ENCODE measurements around the gene TNFAIP8L3.
"Not testable (repeated sequence)": the region's sequence is repeated elsewhere in the genome, so short reads cannot be mapped to it uniquely, and the experiment has no call there.

The TNFAIP8L3 gene

DNA sequence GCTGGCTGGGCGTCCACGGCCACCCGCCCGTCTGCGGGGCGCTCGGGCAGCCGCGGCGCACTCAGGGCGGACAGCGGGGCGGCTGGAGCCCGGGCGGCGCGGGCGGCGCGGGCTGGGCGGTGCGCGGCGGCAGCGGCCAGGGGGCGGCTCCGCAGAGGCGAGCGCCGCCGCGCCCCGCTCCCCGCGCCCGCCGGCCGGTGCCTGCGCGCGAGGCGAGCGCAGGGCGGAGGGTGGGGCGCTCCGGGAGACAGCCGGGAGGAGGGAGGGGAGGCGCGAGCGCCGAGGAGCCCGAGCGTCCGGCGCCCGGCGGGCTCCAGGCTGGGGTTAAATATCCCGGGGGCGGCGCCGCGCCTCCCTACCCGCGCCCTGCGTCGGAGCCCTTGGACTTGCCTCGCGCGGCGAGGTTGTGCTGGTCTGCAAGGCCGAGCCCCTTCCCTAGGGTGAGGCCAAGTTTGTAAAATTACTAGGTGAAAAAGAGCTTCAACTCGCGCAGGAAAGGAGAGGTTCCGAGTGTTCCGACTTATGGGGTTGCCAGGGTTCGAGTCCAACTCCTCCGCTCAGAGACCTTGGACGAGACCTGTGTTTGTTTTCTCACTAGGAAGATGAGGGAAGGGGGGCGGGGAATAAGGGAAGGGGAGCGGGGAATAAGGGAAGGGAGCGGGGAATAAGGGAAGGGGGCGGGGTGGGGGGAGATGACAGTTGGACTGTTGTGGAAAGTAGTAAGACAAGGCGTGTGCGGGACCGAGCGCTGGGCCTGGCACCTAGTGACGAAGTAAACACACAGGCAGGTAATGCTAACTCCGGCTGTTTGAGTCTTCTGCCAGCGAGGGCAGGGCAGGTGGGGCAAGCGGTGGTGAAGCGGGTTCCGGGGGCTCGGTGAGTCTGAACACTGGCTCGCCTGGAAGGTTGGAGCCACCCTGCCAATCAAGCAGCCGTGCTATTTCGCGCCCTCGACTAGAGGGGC lies at the start of gene TNFAIP8L3:
Gene TNFAIP8L3 (minus strand): TSS at position 301 of the 964 bp plus-strand sequence. CDS start 311 bp downstream, outside the sequence.
- H3K4me3 ChIP-seq (ENCODE audit: low read length) = peak within 1 kb of the TSS; percentile 35
- H3K9me3 ChIP-seq (ENCODE audit: low read length) = no peaks in the 10 kb centered on the region
- peaks cover 10% of the 10 kb centered on the region for H3K4me1 ChIP-seq (ENCODE audit: insufficient read depth, low read length)
- H3K27me3 ChIP-seq (ENCODE audit: insufficient read depth, low read length) = peaks cover 74% of the 10 kb centered on the region
- peak within 1 kb of the TSS; percentile 62 for H2AFZ ChIP-seq (ENCODE audit: low read depth, low read length)
- H3K36me3 ChIP-seq (ENCODE audit: insufficient read depth, low read length) = no peaks in the 10 kb centered on the region

DNA sequence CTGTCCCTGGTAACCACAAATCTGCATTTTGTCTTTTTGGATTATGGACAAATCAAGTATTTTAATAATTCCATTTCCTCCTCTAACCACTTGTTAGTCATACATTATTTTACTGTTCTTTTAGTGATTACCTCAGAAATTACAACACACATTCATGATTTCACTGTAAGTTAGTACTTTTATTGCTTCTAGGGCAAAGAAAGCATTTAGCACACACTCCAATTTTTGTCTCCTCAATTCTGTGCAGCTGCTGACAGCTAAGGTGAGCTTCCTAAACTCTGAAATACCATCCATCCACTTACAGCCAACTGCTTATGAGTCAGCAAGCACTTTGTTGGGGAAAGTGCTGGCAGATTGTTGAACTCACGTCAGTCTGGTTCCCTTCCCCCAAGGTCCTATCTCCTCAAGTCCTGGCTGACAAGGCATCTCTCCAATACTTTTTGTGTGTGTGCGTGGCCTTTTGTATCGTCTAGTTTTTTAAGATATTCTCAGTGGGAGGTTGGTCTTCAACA lies 49.4 kb upstream of the TNFAIP8L3 start:
- no peak overlapping the region for H2AFZ ChIP-seq (ENCODE audit: low read depth, low read length)
- no peak overlapping the region for H3K4me3 ChIP-seq (ENCODE audit: low read length)
- no peaks in the 10 kb centered on the region for H3K9me3 ChIP-seq (ENCODE audit: low read length)

DNA sequence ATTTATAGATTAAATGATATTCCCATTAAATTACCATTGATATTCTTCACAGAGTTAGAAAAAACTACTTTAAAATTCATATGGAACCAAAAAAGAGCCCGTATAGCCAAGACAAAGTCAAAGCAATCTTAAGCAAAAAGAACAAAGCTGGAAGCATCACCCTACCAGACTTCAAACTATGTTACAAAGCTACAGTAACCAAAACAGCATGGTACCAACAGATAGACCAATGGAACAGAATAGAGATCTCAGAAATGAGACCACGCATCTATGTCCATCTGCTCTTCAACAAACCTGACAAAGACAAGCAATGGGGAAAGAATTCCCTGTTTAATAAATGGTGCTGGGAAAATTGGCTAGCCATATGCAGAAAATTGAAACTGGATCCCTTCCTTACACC lies 45.6 kb upstream of the TNFAIP8L3 start:
- H3K4me3 ChIP-seq (ENCODE audit: low read length); H2AFZ ChIP-seq (ENCODE audit: low read depth, low read length); H3K36me3 ChIP-seq (ENCODE audit: insufficient read depth, low read length); H3K4me1 ChIP-seq (ENCODE audit: insufficient read depth, low read length); H3K27me3 ChIP-seq (ENCODE audit: insufficient read depth, low read length); H3K9me3 ChIP-seq (ENCODE audit: low read length): not testable (repeated sequence)

More for the DNA sequence above, 49.4 kb upstream of the TNFAIP8L3 start:
- Histone ChIP-seq H3K27me3 (ENCODE audit: insufficient read depth, low read length) (no peaks in the 10 kb centered on the region), H3K4me1 (ENCODE audit: insufficient read depth, low read length) (no peaks in the 10 kb centered on the region), H3K36me3 (ENCODE audit: insufficient read depth, low read length) (no peaks in the 10 kb centered on the region)

DNA sequence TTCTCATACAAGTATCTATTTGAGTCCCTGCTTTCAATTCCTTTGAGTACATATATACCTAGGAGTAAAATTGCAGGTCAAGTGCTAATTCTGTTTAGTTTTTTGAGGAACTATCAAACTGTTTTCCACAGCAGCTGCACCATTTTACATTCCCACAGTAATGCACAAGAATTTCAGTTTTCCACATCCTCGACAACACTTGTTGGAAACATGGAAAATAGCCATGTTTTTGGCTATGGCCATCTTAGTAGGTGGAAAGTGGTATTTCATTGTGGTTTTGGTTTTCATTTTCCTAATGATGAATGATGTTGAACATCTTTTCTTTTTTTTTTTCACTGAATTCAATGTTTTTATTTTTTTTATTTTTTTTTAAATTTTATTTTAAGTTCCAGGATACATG lies 44.4 kb upstream of the TNFAIP8L3 start:
- no peaks in the 10 kb centered on the region for H3K4me1 ChIP-seq (ENCODE audit: insufficient read depth, low read length)
- no peaks in the 10 kb centered on the region for H3K27me3 ChIP-seq (ENCODE audit: insufficient read depth, low read length)
- H3K36me3 ChIP-seq (ENCODE audit: insufficient read depth, low read length) = no peaks in the 10 kb centered on the region
- H2AFZ ChIP-seq (ENCODE audit: low read depth, low read length) = no peak overlapping the region
- H3K4me3 ChIP-seq (ENCODE audit: low read length) = no peak overlapping the region
- no peaks in the 10 kb centered on the region for H3K9me3 ChIP-seq (ENCODE audit: low read length)

DNA sequence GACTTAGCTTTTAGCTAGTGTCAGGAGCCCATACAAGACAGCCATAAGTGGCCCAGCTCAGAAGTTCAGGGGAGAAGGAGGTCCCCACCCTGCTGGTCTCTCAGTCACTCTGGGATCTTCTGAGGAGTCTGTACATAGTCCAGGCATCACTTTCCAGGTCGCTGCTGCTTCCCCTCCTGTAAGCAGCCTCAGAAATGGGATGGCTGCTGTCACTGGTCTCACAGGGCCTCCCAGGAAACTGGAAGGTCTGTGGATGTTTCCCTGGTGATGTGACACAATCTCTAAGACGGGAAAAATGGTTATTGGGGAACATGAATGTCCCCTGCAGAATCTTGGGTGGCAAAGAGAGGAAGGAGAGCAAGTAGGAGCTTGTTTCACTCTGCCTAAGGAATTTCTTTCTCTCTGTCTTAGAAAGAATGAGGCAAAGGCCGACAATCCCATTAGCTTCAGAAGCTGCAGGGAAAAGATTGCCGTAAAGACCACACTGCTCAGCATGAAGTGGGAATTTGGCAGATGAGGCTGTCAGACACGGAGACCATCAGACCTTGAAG lies 43.2 kb upstream of the TNFAIP8L3 start:
- H3K36me3 ChIP-seq (ENCODE audit: insufficient read depth, low read length) = no peaks in the 10 kb centered on the region
- no peak overlapping the region for H3K4me3 ChIP-seq (ENCODE audit: low read length)
- no peak overlapping the region for H2AFZ ChIP-seq (ENCODE audit: low read depth, low read length)
- H3K27me3 ChIP-seq (ENCODE audit: insufficient read depth, low read length) = no peaks in the 10 kb centered on the region
- no peaks in the 10 kb centered on the region for H3K4me1 ChIP-seq (ENCODE audit: insufficient read depth, low read length)
- no peaks in the 10 kb centered on the region for H3K9me3 ChIP-seq (ENCODE audit: low read length)

DNA sequence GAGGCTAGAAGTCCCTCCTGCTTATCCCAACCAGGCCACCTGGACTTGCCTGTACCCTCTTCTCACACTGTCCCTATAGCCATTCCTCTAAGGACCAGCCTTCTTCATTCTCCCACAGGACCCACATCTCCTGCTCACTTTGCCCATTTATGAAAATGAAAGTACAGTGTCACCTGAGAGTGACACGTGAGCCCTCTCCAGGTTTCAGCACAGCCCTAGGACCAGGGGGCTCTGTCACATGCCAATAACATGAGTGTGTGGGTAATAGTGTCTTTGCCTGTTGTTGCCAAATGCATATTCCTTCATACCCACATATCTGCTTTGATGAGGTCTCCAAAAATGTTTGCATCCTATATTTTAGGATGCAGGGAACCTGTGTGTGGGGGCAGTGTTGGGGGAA lies 42.3 kb upstream of the TNFAIP8L3 start:
- H3K4me3 ChIP-seq (ENCODE audit: low read length) = no peak overlapping the region

DNA sequence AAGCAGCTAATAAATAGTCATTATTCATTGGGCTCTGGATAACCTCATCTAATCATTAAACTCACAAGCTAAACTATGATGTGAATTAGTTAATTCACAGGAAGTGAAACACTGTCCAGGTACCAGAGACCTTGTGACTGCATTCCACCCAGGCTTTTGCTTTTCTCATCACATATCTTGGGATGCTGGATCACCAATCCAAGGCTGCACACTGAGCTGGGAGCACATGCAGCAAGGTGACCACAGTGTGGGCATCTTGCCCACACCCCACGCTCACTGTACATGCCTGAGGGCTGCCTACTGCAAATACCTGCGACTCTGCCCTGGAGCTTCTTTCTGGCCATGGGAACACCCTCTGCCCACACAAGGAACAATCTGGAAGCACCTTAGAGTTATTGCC lies 40.6 kb upstream of the TNFAIP8L3 start:
- Histone ChIP-seq H3K4me1 (ENCODE audit: insufficient read depth, low read length) (no peaks in the 10 kb centered on the region), H3K4me3 (ENCODE audit: low read length) (no peak overlapping the region), H2AFZ (ENCODE audit: low read depth, low read length) (no peak overlapping the region), H3K27me3 (ENCODE audit: insufficient read depth, low read length) (no peaks in the 10 kb centered on the region), H3K36me3 (ENCODE audit: insufficient read depth, low read length) (no peaks in the 10 kb centered on the region), H3K9me3 (ENCODE audit: low read length) (no peaks in the 10 kb centered on the region)

More for the DNA sequence above, 42.3 kb upstream of the TNFAIP8L3 start:
- H2AFZ ChIP-seq (ENCODE audit: low read depth, low read length) = no peak overlapping the region
- no peaks in the 10 kb centered on the region for H3K36me3 ChIP-seq (ENCODE audit: insufficient read depth, low read length)
- H3K9me3 ChIP-seq (ENCODE audit: low read length) = no peaks in the 10 kb centered on the region
- H3K27me3 ChIP-seq (ENCODE audit: insufficient read depth, low read length) = no peaks in the 10 kb centered on the region
- no peaks in the 10 kb centered on the region for H3K4me1 ChIP-seq (ENCODE audit: insufficient read depth, low read length)

DNA sequence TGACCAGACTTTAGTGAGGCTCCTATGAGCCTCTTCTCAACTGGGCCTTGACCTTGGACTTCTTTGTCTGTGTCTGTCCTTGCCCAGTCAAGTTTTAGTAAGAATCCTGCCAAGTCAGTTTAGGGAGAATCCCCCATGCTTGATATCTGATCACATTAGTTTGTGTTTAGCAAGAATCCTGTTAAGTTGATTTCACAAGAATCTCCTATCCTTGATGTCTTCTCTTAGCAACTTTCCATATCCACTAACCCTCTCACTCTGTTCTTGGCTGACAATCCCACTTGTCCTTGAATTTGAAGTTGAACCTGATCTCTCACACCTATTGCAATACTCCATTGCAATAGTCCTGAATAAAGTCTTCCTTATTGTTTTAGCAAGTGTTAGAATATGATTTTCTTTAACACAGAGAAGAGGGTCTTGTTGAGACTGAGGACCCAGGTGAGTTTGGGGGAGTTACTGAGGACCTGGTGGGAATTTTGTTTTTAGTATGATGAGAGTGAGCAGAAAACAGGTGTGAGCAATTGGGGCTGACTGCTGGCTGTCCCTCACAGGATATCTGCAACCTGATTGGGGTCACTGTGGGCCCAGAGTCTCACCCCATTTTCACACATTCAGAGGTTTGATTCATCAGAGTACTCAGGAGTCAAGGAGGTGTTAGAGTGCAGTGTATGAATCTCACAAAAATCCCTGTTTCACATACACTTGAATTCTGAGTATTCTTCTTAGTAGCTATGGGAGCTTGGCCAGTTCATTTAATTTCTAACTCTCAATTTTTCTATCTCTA lies 39.9 kb upstream of the TNFAIP8L3 start:
- H3K36me3 ChIP-seq (ENCODE audit: insufficient read depth, low read length) = no peaks in the 10 kb centered on the region
- no peaks in the 10 kb centered on the region for H3K9me3 ChIP-seq (ENCODE audit: low read length)
- H3K4me3 ChIP-seq (ENCODE audit: low read length) = no peak overlapping the region
- no peak overlapping the region for H2AFZ ChIP-seq (ENCODE audit: low read depth, low read length)
- no peaks in the 10 kb centered on the region for H3K4me1 ChIP-seq (ENCODE audit: insufficient read depth, low read length)
- H3K27me3 ChIP-seq (ENCODE audit: insufficient read depth, low read length) = no peaks in the 10 kb centered on the region

DNA sequence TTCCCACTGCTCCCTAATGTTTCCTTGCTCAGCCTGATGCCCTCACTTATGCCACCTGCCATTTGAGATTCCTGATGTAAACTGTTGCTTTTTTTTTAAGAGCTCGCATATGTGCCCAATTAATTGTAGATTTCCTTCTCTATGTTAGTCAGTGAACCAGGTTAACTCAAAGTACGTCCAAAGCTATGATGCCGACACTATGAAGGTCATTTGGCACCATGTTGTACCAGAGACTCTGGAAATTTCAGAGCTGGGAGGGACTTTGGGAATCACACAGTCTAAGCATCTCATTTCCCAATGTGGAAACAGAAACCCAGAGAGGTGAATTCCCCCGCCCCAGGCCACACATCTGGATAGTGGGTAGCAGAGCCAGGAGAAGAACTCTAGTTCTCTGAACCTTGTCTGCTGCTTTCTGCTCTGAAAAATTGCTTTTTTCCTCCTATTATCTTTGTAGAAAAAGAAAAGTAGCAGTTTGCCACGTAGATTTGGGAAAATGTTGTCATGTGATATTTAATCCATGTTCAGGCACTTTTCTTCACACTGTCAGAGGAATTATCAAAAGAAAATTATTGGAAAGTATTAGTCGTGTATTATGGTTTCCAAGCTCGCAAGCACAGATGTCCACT lies 38.5 kb upstream of the TNFAIP8L3 start:
- H3K36me3 ChIP-seq (ENCODE audit: insufficient read depth, low read length) = no peaks in the 10 kb centered on the region
- H2AFZ ChIP-seq (ENCODE audit: low read depth, low read length) = no peak overlapping the region
- no peaks in the 10 kb centered on the region for H3K4me1 ChIP-seq (ENCODE audit: insufficient read depth, low read length)
- H3K27me3 ChIP-seq (ENCODE audit: insufficient read depth, low read length) = no peaks in the 10 kb centered on the region
- H3K4me3 ChIP-seq (ENCODE audit: low read length) = no peak overlapping the region
- no peaks in the 10 kb centered on the region for H3K9me3 ChIP-seq (ENCODE audit: low read length)

DNA sequence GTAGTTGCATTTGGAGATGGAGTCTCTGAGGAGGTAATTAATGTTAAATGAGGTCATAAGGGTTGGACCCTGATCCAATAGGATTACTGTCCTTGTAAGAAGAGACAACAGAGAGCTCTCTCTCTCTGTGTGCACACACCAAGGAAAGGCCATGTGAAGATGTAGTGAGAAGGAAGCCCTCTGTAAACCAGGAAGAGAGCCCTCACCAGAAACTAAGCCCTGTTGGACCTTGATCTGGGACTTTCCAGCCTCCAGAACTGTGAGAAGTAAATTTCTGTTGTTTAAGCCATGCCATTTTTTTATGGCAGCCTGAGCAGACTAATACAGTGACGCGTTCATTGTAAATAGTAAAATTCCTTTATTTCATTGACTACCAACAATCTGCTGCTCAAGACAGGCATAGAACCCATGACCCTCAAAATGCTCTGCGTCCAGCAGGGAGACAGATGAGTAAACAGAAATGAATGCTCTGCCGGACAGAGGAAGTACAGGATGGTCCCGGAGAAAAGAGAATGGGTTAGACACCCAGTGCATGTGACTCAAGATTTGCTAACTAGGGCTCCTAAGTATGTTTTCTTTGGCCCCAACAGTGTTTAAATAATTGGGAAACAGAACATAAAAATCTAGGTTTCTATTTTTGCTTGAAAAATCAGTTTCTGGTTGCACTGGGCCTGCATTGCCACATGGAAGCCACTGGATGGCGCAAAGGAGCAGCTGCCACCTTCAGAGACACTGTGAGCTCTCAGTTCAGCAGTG lies 37.9 kb upstream of the TNFAIP8L3 start:
- Histone ChIP-seq H3K9me3 (ENCODE audit: low read length) (no peaks in the 10 kb centered on the region), H3K27me3 (ENCODE audit: insufficient read depth, low read length) (no peaks in the 10 kb centered on the region), H3K36me3 (ENCODE audit: insufficient read depth, low read length) (no peaks in the 10 kb centered on the region), H3K4me3 (ENCODE audit: low read length) (no peak overlapping the region), H2AFZ (ENCODE audit: low read depth, low read length) (no peak overlapping the region), H3K4me1 (ENCODE audit: insufficient read depth, low read length) (no peaks in the 10 kb centered on the region)

DNA sequence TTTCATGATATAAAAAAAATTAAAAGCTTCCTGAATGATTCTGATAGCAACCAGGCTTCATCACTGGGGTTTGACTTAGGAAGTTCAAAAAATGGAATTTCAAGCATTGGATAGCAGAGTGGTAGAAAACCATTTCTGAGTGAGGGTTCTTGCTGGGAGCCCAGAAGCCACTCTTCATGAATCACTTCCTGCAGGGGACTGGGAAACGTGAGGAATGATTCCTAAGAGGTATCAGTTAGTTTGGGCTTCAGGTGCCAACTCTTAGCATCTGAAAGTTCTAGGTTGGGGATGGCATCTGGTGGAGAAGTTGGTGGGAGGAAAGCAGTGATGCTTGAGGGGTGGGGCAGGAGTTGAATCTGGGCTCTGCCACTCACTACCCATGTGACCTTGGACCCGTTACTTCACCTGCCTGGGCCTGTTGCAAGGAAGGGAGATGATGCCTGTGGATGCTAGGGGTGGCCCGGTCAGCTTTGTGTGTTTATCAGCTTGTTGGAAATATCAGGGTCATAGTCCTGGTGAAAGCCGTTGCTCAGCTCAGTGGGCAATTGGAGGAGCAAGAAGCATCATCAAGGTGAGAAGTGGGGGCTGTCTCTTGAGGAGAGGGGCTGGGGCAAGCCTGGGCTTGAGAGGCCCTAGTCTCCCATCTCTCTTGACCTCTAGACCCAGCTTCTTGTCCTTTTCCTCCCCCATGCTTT lies 37.0 kb upstream of the TNFAIP8L3 start:
- Histone ChIP-seq H3K27me3 (ENCODE audit: insufficient read depth, low read length) (no peaks in the 10 kb centered on the region), H3K4me1 (ENCODE audit: insufficient read depth, low read length) (no peaks in the 10 kb centered on the region), H2AFZ (ENCODE audit: low read depth, low read length) (no peak overlapping the region), H3K36me3 (ENCODE audit: insufficient read depth, low read length) (no peaks in the 10 kb centered on the region), H3K9me3 (ENCODE audit: low read length) (no peaks in the 10 kb centered on the region), H3K4me3 (ENCODE audit: low read length) (no peak overlapping the region)

DNA sequence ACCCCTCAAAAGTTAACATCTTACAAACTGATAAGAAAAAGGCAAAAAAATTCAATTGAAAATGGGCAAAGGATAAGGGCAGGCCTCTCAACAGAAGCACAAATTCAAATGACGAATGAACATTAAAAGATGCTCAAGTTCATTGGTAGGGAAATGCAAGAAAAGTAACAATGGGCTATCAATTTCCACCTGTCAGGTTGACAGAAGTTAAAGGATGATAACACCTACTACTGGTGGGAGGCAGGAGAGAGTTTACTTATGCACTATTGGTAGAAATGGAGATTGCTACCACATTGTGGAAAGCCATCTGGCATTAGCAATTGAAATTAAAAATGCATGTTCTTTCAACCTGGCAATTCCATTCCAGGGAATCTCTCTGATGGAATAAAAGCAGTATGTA lies 35.6 kb upstream of the TNFAIP8L3 start:
- Histone ChIP-seq H3K4me1 (ENCODE audit: insufficient read depth, low read length) (no peaks in the 10 kb centered on the region), H3K36me3 (ENCODE audit: insufficient read depth, low read length) (no peaks in the 10 kb centered on the region), H3K9me3 (ENCODE audit: low read length) (no peaks in the 10 kb centered on the region), H2AFZ (ENCODE audit: low read depth, low read length) (no peak overlapping the region), H3K4me3 (ENCODE audit: low read length) (no peak overlapping the region), H3K27me3 (ENCODE audit: insufficient read depth, low read length) (no peaks in the 10 kb centered on the region)

All from neuron (in vitro differentiated cells).